NCI-H1092 treated with DMSO at 0.1 percent for 48 hours (cell line): ENCODE results near the gene COMMD10.

Source experiments
- DNase-seq: peaks from one replicate; lab custom pipeline; 2025; lab: John Stamatoyannopoulos, UW

Gene COMMD10

GRCh38 chr5:116225281-116225922 is 140.6 kb downstream of the COMMD10 start:
- DNase-seq = no peak

DNA sequence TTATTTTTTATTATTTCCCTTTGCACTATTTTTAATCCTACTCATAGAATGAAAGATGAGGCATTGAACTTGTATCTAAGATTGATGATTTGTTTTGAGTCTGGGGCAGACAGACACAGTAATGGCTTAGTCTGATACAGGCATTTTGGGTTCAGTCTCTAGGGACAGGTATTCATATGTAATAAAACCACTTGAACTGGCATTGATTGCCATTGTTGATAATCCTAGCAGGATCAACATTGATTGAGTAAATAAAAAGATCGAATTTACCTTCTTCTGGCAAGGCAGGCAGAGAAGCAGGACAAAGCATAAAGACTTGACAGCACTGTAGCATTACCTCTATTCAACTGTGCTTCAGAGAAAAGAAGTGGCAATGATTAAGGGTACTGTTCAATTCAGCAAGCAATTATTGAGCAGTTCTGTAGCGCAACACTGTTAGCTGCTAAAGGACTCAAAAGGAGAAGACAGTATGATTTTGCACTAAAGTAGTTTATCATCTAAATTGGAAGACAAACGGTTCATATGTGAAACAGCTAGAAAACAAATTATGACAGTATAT is 144.4 kb downstream of the COMMD10 start:
- DNase-seq = peak; percentile 4

- DNase-seq = no peak
Measured at GRCh38 chr5:116231288-116231687, 146.5 kb downstream of the COMMD10 start.

DNA sequence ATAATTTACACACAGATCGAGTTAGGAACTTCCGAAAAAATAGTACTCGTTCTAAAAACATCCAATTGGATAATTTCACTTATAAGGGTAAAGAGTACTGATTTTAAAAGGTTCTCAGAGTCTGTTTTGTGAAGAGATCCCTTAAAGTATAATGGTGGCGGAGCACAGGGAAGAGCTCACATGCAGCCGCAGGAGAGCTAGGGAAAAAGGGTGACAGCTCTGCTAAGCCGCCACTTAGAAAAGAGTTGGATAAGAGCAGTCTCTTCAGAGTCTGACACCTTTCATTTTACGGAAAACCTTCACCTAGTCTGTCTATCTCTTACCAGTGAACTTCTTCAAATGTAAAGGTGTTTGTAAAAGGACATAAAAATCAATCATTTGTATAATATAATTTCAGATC is 149.9 kb downstream of the COMMD10 start:
- DNase-seq = no peak

DNA sequence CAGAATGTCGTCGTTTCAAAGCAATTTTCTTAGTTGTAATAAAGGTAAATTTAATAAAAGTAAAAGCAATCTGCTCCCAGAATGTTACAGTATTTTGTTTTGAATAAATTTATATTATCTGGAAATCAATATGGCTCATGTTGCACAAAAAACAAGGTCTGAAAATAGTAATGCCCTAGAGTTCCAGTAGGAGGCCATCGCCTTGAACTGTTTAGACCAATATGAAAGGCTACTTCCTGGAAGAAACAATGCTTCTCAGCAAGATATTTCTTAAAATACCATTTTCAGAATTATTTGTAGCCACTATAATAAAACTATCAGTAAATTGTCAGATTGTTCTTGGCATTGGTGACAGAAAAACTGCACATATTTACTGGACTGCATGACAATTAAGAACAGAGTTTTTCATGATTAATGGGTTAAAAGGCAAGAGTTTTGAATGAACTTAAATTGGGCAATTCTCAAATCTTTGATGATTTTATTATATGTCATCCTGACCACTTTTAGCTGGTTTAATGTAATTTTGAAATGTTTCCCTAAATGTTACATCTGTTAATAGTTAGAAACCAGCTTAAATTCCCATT is 153.2 kb downstream of the COMMD10 start:
- no peak for DNase-seq

- no peak for DNase-seq
Measured at GRCh38 chr5:116242343-116242742, 157.5 kb downstream of the COMMD10 start.

DNA sequence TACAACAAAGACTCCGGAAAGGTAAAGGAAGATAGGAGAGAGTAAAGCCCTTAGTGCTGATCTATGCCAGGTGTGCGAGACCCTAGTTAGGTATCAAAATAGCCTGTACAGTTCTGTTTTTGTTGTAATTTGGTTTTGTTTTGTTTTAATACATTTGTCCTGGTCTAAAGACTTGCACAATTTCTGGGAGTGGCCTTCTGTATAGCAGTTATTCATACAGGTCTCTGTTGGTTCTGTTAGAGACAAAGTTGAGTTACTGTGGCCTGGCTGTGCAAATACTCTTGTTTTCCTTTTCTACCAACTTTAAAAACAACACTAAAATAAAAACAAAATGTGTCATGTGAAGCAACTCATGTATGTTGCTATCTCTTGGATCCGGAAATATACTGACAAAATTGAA is 163.6 kb downstream of the COMMD10 start:
- DNase-seq = no peak

DNA sequence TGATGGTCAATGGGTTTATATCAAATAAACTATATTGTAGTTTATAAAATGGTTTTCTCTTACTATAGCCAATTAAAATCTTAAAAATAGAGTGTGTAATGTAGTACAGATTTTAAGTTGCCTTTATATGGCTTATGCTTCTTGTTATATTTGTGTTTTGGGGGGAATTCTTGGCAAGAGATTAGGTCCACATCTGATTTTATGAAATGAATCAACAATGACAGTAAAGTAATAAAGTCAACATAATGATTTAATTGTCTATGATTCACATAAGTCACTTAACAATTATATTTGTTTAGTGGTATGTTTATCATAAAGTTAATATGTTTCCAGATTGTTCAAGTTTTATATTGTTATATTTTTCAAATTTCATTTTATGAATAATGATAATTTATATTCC is 164.8 kb downstream of the COMMD10 start:
- DNase-seq = no peak

- DNase-seq = no peak
Measured at GRCh38 chr5:116256717-116257116, 171.9 kb downstream of the COMMD10 start.

DNA sequence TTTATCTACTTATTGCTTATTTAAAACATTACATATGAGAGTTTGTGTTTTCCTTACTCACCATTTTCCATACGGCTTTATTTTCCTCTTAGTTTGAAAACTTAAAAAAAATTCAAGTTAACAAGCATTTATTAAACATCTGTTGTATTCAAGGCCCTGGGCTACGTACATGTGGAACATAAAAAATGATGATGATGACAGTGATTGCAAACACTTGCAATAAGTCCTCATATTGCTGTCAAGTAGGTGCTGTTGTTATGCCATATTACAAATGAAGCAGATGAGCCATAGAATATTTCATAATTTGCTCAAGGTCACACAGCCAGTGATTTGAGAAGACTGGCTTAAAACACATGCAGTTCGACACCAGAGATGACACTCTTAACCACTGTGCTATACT is 180.6 kb downstream of the COMMD10 start:
- no peak for DNase-seq

DNA sequence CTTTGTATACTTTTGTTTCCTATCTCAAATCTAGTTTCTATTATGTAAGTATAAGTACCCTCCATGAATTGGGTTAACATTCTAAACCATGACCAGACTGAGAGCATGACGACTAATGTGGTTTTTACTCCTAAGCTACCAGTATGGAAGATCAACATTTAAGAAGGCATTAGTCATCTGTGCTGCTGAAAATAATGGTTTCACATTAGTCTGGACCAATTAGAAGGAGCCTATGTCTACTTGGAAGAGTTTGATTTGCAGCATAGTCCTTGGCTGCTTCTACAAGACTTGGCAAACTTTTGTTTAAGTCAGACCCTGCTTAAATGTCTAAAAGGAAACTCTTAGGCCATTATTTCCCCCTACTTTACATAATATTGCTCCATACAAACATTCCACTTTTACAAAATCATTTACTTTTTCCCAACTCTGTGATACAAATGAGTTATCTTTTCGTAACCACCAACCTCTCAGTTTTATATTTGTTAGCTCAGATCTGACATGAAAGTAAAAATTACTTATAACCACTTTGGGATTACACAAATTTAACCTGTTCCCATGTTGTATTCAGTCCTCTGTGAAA is 186.7 kb downstream of the COMMD10 start:
- no peak for DNase-seq

- no peak for DNase-seq
Measured at GRCh38 chr5:116272281-116272941, 187.6 kb downstream of the COMMD10 start.

GRCh38 chr5:116273448-116274242 is 188.8 kb downstream of the COMMD10 start:
- DNase-seq = no peak

DNA sequence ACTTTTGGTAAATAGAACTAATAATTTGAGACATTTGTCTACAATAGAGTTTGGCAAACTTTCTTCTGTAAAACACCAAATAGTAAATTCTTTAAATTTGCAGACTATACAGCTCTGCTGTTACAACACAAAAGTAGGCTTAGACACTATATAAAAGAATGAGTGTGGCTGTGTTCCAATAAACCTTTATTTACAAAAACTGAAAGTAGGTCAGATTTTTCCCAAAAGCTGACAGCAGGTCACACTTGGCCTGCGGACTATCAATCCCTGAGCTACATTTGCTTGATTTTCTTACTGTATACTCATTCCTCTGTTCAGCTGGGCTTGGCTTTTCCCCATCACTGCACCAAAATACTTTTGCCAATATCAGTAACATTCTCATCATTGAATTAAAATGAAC is 189.4 kb downstream of the COMMD10 start:
- no peak for DNase-seq

GRCh38 chr5:116275282-116275681 is 190.5 kb downstream of the COMMD10 start:
- DNase-seq = no peak

GRCh38 chr5:116276952-116277351 is 192.1 kb downstream of the COMMD10 start:
- no peak for DNase-seq

GRCh38 chr5:116280149-116280803 is 195.5 kb downstream of the COMMD10 start:
- DNase-seq = no peak

- DNase-seq = no peak
Measured at GRCh38 chr5:116281309-116281708, 196.5 kb downstream of the COMMD10 start.

DNA sequence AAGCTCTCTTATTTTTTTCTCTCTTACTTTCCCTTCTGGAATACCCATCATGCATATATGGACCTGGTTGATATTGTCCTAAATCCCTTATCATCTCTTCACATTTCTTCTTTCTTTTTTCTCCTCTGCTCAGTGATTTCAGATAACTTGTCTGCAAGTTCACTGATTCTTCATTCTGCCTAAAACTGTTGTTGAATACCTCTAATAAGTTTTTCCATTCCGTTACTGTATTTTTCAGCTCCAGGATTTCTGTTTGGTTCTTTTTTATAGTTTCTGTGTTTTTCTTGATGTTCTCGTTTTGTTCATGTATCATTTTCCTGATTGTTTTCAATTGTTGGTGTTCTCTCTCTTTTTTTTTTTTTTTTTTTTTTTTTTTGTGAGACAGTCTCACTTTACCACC is 203.7 kb downstream of the COMMD10 start:
- DNase-seq = no peak

DNA sequence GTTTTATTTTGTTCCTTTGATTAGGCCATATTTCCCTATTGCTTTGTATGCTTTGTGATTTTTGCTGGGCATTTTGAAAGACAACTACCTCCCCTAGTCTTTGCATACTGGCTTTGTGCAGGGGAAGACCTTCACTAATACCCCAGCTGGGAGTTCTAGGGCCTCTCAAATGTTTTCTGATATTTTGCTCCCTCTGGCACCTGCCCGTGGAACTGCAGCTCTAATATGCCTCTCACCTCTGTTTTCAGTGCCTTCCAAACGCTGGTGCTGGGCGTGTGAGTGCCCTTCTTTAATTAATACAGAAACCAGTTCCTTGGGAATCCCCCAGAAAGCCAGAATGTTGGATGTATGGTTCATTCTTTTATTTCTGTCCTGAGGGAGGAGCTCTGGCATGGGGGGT is 204.5 kb downstream of the COMMD10 start:
- DNase-seq = no peak

DNA sequence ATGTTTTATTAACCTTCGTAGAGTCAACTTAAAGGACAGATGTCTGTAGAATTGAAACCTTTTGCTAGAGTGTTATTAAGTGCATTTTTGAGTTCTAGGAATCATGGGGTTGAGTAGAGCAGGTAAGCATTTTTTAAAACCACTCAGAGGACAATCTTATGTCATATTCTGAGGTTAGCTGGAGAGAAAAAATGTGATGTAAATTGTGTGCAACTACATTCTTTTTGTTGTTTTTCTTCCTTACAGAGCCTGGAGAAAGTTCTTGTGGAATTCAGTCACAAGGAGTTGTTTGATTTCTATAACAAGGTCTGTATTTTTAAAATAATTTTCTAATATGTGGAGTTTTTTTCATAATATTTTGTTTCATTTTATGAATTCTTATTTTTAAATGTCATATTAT is 206.4 kb downstream of the COMMD10 start:
- DNase-seq = no peak

- no peak for DNase-seq
Measured at GRCh38 chr5:116292321-116292720, 207.5 kb downstream of the COMMD10 start.
